Transverse colon (tissue), 4 donors: ENCODE data around the gene SLC38A6.

Experiments
- CTCF ChIP-seq, 5 experiments: fragments of 200-600 bp in 3 of 5; fragments of 450-650 bp in 2 of 5; sonication (generic) in 3 of 5; IDR thresholded peaks; 1 replicate in 2 of 5; 2 replicates in 3 of 5; pipeline ENCODE4 v1.5.1; 2016 to 2017; ENCODE audit warnings: antibody characterized with exemption in 5 of 5, inconsistent platforms in 3 of 5, mild to moderate bottlenecking in 2 of 5, moderate library complexity in 1 of 5
- EP300 ChIP-seq: sonication (generic); formaldehyde crosslinking; IDR thresholded peaks from one replicate; pipeline ENCODE4 v1.6.1; 2017; ENCODE audit warnings: antibody characterized with exemption, low read depth
- POLR2A ChIP-seq: fragments of 450-650 bp; IDR thresholded peaks from one replicate; pipeline ENCODE4 v1.6.1; 2016; ENCODE audit warnings: antibody characterized with exemption, mild to moderate bottlenecking, moderate library complexity
- POLR2AphosphoS5 ChIP-seq, 3 donors: sonication (generic); formaldehyde crosslinking; IDR thresholded peaks; one replicate each; pipeline ENCODE4 v1.6.1; 2016; ENCODE audit warnings: antibody characterized with exemption in 3 of 3

DNA sequence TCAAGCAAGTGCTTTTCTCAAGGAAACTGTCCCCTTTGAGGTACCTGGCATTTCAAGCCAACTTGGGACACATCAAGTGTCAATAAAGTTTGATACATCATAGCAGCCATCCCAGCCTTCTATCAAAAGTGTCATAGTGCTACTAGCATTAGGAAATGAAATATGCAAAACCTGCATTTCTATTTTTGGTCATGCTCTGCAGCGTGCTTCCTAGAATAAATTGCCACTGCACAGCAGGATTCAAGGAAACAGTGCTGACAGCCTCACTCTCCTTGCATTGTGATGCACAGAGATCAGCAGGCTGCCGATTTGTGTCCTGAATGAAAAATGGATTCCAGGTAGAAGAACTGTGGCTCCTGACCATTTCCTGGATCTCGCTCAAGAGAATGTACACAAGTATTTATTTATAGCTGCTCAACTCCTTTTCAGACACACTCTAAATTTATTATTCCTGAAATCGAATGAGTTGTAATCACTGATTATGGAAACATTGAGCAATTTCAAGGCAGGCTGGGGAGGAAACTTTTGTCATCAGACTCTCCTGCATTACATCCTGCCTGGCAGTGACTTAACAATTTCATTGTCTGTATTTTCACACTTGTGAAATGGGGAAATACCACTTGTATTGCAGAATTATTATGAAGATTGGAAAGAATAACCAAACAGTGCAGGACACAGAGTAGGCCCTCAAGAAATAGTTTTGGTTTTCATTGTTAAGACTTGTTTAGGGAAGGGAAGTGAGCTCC, 120.9 kb downstream of the SLC38A6 start:
- no peak for TF ChIP-seq POLR2A
- no peak for TF ChIP-seq EP300
- TF ChIP-seq CTCF (IDR thresholded peaks at IDR 0.05) = no peak
- peak in 1 of 3 donors; percentile 12 for TF ChIP-seq POLR2AphosphoS5 (IDR thresholded peaks at IDR 0.05)
